ENCODE measurements around the gene TRMT5. TPM values are rescaled to one million over a fixed set of nuclear protein-coding genes. Genes with fewer than 3 reads are reported as not detected.

The TRMT5 gene
- total and polyA plus RNA-seq, 7 donors, result 5.7 to 26.0 (median 11.2) TPM

GRCh38 chr14:60970146-60970545 is 10.7 kb downstream of the TRMT5 start:
- DNase-seq (no peak), ATAC-seq (peak in 1 of 4 donors; percentile 38)
- TF ChIP-seq, protein P1, sequence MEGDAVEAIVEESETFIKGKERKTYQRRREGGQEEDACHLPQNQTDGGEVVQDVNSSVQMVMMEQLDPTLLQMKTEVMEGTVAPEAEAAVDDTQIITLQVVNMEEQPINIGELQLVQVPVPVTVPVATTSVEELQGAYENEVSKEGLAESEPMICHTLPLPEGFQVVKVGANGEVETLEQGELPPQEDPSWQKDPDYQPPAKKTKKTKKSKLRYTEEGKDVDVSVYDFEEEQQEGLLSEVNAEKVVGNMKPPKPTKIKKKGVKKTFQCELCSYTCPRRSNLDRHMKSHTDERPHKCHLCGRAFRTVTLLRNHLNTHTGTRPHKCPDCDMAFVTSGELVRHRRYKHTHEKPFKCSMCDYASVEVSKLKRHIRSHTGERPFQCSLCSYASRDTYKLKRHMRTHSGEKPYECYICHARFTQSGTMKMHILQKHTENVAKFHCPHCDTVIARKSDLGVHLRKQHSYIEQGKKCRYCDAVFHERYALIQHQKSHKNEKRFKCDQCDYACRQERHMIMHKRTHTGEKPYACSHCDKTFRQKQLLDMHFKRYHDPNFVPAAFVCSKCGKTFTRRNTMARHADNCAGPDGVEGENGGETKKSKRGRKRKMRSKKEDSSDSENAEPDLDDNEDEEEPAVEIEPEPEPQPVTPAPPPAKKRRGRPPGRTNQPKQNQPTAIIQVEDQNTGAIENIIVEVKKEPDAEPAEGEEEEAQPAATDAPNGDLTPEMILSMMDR (IDR thresholded peaks at IDR 0.05), result no peak
- no peaks in the 10 kb centered on the region for H3K9me3 ChIP-seq
- H3K27ac ChIP-seq, result peak overlapping the region; percentile 20
- intact Hi-C loops (cut with DNase I), result no loop called here
- WGBS, 3 donors, result 59 to 64% (median 63%) methylated on average over 2 of the region's 2 CpGs
- no peak overlapping the region for H3K4me3 ChIP-seq
- H3K27me3 ChIP-seq (ENCODE audit: insufficient read depth in 3 of 3, low read length in 2 of 3), result no peaks in the 10 kb centered on the region
- H3K36me3 ChIP-seq (ENCODE audit: insufficient read depth in 1 of 2, low read depth in 1 of 2), result peaks cover 0 to 20% of the 10 kb centered on the region in 2 donors
- peaks cover 54% of the 10 kb centered on the region for H3K4me1 ChIP-seq

DNA sequence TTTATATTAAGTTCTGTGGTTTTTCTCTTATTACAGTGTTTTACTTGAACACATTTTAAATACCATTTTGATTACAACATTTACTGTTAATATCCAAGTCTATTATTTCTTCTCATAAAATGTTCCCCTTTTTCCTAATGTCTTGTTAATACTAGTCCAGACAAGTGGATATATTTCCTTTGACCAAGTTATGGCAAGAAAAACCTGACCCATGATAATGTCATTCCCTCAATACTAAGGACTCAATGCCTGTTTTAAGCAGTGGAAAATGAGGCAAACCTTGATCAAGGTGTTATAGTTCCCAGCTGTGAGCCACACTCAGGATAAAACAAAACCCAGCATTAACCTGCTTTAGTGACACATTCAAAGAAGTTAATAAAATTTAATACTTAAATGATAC is 12.2 kb downstream of the TRMT5 start:
- TF ChIP-seq, protein P1 (IDR thresholded peaks at IDR 0.05), result no peak
- ATAC-seq, result no peak
- H3K27ac ChIP-seq, result peak overlapping the region; percentile 58
- intact Hi-C loops (cut with DNase I), result loop anchor here in 1 of 2 donors (5.0 kb wide), 1 partner anchor 106 kb away; no protein-coding TSS in a partner anchor
- no peaks in the 10 kb centered on the region for H3K27me3 ChIP-seq (ENCODE audit: insufficient read depth in 3 of 3, low read length in 2 of 3)
- no peak for DNase-seq
- no peaks in the 10 kb centered on the region for H3K9me3 ChIP-seq
- H3K36me3 ChIP-seq (ENCODE audit: insufficient read depth in 1 of 2, low read depth in 1 of 2), result peaks cover 0 to 7% of the 10 kb centered on the region in 2 donors
- H3K4me1 ChIP-seq, result peaks cover 48% of the 10 kb centered on the region
- no peak overlapping the region for H3K4me3 ChIP-seq

DNA sequence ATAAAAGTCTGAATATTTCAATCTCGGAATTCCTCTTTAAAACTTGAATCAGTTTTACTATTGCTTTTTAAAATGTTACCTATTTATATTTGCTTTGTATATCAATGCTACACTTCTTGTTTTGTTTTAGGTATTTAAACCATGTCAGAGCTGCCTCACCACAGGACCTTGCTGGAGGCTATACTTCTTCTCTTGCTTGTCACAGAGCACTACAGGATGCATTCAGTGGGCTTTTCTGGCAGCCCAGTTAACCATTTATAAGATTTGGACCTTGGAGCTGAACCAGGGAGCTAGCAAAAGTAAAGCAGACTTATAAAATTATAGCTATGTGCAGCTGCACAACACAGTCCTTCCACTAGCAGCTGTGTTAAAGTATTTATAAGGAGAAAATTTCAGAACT is 12.8 kb downstream of the TRMT5 start:
- peak overlapping the region; percentile 58 for H3K27ac ChIP-seq
- TF ChIP-seq, protein P1 (IDR thresholded peaks at IDR 0.05), result no peak
- DNase-seq (no peak), ATAC-seq (peak in 3 of 4 donors; percentile 26 to 46 (median 46))
- no peaks in the 10 kb centered on the region for H3K27me3 ChIP-seq (ENCODE audit: insufficient read depth in 3 of 3, low read length in 2 of 3)
- H3K9me3 ChIP-seq, result no peaks in the 10 kb centered on the region
- 23 to 50% (median 28%) methylated on average over 1 of the region's 1 CpG for WGBS, 3 donors
- H3K4me3 ChIP-seq, result no peak overlapping the region
- intact Hi-C loops (cut with DNase I), result loop anchor here in 1 of 2 donors (5.0 kb wide), 1 partner anchor 106 kb away; no protein-coding TSS in a partner anchor
- H3K4me1 ChIP-seq, result peaks cover 49% of the 10 kb centered on the region
- H3K36me3 ChIP-seq (ENCODE audit: insufficient read depth in 1 of 2, low read depth in 1 of 2), result peaks cover 0 to 1% of the 10 kb centered on the region in 2 donors

GRCh38 chr14:60965402-60965801 is 15.5 kb downstream of the TRMT5 start:
- Histone ChIP-seq H3K4me3 (no peak overlapping the region), H3K27me3 (ENCODE audit: insufficient read depth in 3 of 3, low read length in 2 of 3) (no peaks in the 10 kb centered on the region), H3K9me3 (no peaks in the 10 kb centered on the region), H3K36me3 (ENCODE audit: insufficient read depth in 1 of 2, low read depth in 1 of 2) (no peaks in the 10 kb centered on the region), H3K27ac (peak overlapping the region; percentile 37), H3K4me1 (peaks cover 69% of the 10 kb centered on the region)
- DNase-seq, result no peak
- intact Hi-C loops (cut with DNase I), result loop anchor here in 1 of 2 donors (5.0 kb wide), 1 partner anchor 103 kb away; no protein-coding TSS in a partner anchor
- ATAC-seq, result peak in 1 of 4 donors; percentile 44
- TF ChIP-seq, protein P1 (IDR thresholded peaks at IDR 0.05), result no peak

- intact Hi-C loops (cut with DNase I), result loop anchor here in 1 of 2 donors (5.0 kb wide), 1 partner anchor 103 kb away; no protein-coding TSS in a partner anchor
- WGBS, 3 donors, result 60 to 68% (median 61%) methylated on average over 2 of the region's 2 CpGs
- no peak for ATAC-seq
- Histone ChIP-seq H3K4me1 (peaks cover 64% of the 10 kb centered on the region), H3K9me3 (no peaks in the 10 kb centered on the region), H3K27me3 (ENCODE audit: insufficient read depth in 3 of 3, low read length in 2 of 3) (no peaks in the 10 kb centered on the region), H3K27ac (no peak overlapping the region), H3K36me3 (ENCODE audit: insufficient read depth in 1 of 2, low read depth in 1 of 2) (no peaks in the 10 kb centered on the region), H3K4me3 (no peak overlapping the region)
- no peak for DNase-seq
- TF ChIP-seq, protein P1 (IDR thresholded peaks at IDR 0.05), result no peak
Observed at GRCh38 chr14:60964904-60965303, 16.0 kb downstream of the TRMT5 start.
